ENCODE data around the gene SZRD1.
"Not testable (repeated sequence)": the region's sequence is repeated elsewhere in the genome, so short reads cannot be mapped to it uniquely, and the experiment has no call there.

Gene SZRD1

GRCh38 chr1:16334655-16335340, 32.2 kb upstream of the SZRD1 start:
- TF ChIP-seq, protein P1, sequence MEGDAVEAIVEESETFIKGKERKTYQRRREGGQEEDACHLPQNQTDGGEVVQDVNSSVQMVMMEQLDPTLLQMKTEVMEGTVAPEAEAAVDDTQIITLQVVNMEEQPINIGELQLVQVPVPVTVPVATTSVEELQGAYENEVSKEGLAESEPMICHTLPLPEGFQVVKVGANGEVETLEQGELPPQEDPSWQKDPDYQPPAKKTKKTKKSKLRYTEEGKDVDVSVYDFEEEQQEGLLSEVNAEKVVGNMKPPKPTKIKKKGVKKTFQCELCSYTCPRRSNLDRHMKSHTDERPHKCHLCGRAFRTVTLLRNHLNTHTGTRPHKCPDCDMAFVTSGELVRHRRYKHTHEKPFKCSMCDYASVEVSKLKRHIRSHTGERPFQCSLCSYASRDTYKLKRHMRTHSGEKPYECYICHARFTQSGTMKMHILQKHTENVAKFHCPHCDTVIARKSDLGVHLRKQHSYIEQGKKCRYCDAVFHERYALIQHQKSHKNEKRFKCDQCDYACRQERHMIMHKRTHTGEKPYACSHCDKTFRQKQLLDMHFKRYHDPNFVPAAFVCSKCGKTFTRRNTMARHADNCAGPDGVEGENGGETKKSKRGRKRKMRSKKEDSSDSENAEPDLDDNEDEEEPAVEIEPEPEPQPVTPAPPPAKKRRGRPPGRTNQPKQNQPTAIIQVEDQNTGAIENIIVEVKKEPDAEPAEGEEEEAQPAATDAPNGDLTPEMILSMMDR (IDR thresholded peaks at IDR 0.05), result no peak
- peaks cover 2% of the 10 kb centered on the region for H3K9me3 Mint-ChIP-seq
- H3K27me3 Mint-ChIP-seq (ENCODE audit: low read depth, poor library complexity), result no peaks in the 10 kb centered on the region
- peaks cover 17% of the 10 kb centered on the region for H3K4me1 Mint-ChIP-seq
- H3K27ac Mint-ChIP-seq, result no peak overlapping the region
- H3K4me3 Mint-ChIP-seq, result no peak overlapping the region
- no peak for DNase-seq
- peaks cover 49% of the 10 kb centered on the region for H3K36me3 Mint-ChIP-seq (ENCODE audit: low read depth)

DNA sequence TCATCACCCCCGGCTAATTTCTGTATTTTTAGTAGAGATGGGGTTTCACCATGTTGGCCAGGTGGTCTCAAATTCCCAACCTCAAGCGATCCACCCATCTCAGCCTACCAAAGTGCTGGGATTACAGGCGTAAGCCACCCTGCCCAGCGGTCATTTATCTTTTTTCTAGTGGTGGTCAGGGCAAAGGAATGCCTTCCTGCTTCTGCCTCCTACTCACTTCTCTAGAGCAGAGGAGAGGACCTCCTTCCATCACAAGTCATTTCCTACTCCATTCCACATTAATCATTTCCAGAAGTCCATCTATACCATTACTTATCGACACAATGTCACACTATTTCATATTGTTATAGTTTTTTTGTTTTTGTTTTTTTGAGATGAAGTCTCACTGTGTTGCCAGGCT, 28.1 kb upstream of the SZRD1 start:
- Mint-ChIP-seq H3K9me3 (no peaks in the 10 kb centered on the region), H3K27me3 (ENCODE audit: low read depth, poor library complexity) (no peaks in the 10 kb centered on the region), H3K27ac (peak overlapping the region; percentile 11), H3K4me1 (peaks cover 28% of the 10 kb centered on the region), H3K4me3 (no peak overlapping the region), H3K36me3 (ENCODE audit: low read depth) (peaks cover 43% of the 10 kb centered on the region)
- TF ChIP-seq, protein P1 (IDR thresholded peaks at IDR 0.05), result no peak
- no peak for DNase-seq

GRCh38 chr1:16340673-16341072, 26.4 kb upstream of the SZRD1 start:
- peaks cover 28% of the 10 kb centered on the region for H3K4me1 Mint-ChIP-seq
- no peak overlapping the region for H3K4me3 Mint-ChIP-seq
- H3K9me3 Mint-ChIP-seq, result peaks cover 1% of the 10 kb centered on the region
- DNase-seq, result no peak
- H3K27ac Mint-ChIP-seq, result no peak overlapping the region
- peaks cover 32% of the 10 kb centered on the region for H3K36me3 Mint-ChIP-seq (ENCODE audit: low read depth)
- no peaks in the 10 kb centered on the region for H3K27me3 Mint-ChIP-seq (ENCODE audit: low read depth, poor library complexity)
- TF ChIP-seq, protein P1 (IDR thresholded peaks at IDR 0.05), result no peak

DNA sequence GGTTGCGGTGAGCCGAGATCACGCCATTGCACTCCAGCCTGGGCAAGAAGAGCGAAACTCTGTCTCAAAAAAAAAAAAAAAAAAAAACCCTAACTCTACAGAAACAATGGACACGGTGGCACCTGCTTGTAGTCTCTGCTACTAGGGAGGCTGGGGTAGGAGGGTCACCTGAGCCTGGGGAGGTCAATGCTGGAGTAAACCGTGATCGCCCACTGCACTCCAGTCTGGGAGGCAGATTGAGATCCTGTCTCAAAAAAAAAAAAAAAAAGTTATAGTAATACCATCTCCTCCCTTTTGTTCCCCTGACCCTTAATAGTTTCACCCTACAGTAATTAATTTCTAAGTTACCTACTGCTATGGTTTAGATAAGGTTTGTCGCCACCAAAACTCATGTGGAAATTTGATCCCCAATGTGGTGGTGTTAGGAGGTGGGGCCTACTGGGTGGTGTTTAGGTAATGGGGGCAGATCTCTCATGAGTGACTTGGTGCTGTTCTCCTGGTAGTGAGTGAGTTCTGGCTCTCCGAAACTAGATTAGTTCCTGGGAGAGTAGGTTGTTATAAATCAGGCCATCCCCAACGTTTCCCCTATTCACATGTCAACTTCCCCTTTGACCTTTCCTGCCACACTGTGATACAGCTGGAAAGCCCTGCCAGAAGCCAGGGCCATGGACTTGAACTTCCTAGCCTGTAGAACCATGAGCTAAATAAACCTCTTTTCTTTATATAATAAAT, 24.5 kb upstream of the SZRD1 start:
- peaks cover 7% of the 10 kb centered on the region for H3K9me3 Mint-ChIP-seq
- peak overlapping the region; percentile 14 for H3K27ac Mint-ChIP-seq
- H3K4me3 Mint-ChIP-seq, result no peak overlapping the region
- TF ChIP-seq, protein P1 (IDR thresholded peaks at IDR 0.05), result no peak
- H3K27me3 Mint-ChIP-seq (ENCODE audit: low read depth, poor library complexity), result no peaks in the 10 kb centered on the region
- H3K4me1 Mint-ChIP-seq, result peaks cover 23% of the 10 kb centered on the region
- H3K36me3 Mint-ChIP-seq (ENCODE audit: low read depth), result peaks cover 34% of the 10 kb centered on the region
- DNase-seq, result no peak

DNA sequence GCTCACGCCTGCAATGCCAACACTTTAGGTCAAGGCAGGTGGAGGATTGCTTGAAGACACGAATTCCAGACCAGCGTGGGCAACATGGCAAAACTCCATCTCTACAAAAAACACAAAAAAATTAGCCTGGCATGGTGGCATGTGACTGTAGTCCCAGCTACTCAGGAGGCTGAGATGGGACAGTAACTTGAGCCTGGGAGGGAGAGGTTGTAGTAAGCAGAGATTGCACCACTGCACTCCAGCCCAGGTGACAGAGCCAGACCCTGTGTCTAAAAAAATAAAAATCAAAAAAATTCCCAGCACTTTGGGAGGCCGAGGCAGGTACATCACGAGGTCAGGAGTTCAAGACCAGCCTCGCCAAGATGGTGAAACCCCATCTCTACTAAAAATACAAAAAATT, 23.8 kb upstream of the SZRD1 start:
- H3K36me3 Mint-ChIP-seq (ENCODE audit: low read depth), result peaks cover 37% of the 10 kb centered on the region
- H3K4me3 Mint-ChIP-seq, result not testable (repeated sequence)

DNA sequence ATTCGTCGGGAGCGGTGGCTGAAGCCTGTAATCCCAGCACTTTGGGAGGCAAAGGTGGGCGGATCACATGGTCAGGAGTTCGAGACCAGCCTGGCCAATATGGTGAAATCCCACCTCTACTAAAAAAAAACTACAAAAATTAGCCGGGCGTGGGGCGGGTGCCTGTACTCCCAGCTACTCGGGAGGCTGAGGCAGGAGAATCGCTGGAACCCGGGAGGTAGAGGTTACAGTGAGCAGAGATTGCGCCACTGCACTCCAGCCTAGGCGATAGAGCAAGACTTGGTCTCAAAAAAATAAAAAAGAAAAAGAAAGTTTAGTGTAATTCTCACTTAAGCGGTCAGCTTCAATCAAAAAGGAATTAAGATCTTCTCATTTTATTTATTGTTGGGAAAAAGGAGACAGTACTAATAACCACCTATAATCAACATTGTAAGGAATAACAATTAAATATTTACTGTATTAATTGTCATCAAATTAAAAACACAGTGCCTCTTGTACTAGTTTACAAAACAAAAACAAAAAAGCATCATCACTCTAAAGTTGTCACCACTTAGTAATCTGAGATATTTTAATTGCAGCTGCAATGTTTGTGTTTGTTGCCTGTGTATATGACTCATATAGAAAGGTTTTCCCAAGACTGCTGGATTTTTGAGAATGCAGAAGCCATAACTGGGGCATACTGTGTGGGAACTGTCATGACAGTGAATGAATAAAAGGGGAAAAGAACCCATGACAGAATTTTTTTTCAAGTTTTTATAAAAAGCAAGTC, 18.4 kb upstream of the SZRD1 start:
- no peak overlapping the region for H3K4me3 Mint-ChIP-seq
- no peaks in the 10 kb centered on the region for H3K27me3 Mint-ChIP-seq (ENCODE audit: low read depth, poor library complexity)
- peaks cover 7% of the 10 kb centered on the region for H3K9me3 Mint-ChIP-seq
- no peak overlapping the region for H3K27ac Mint-ChIP-seq
- peaks cover 30% of the 10 kb centered on the region for H3K4me1 Mint-ChIP-seq
- H3K36me3 Mint-ChIP-seq (ENCODE audit: low read depth), result peaks cover 16% of the 10 kb centered on the region
- DNase-seq, result no peak
- TF ChIP-seq, protein P1 (IDR thresholded peaks at IDR 0.05), result no peak

More for the DNA sequence above, 23.8 kb upstream of the SZRD1 start:
- Mint-ChIP-seq H3K4me1 (peaks cover 22% of the 10 kb centered on the region), H3K27ac (peak overlapping the region; percentile 22)
- H3K27me3 Mint-ChIP-seq (ENCODE audit: low read depth, poor library complexity); H3K9me3 Mint-ChIP-seq; DNase-seq: not testable (repeated sequence)

All from nephron progenitor cell (in vitro differentiated cells).